Diencephalon (tissue), 1 donor: ENCODE measurements around the gene SELENOP. TPM values are rescaled to one million over a fixed set of nuclear protein-coding genes. Genes with fewer than 3 reads are reported as not detected.

ENCODE experiments used
- total RNA-seq: library from RNA; depleted of rRNA; stranded (reverse); fragments of >200 nt; gene quantifications from one replicate; pipeline ENCODE4 v1.2.3, GENCODE V29; 2014

The SELENOP gene, protein sequence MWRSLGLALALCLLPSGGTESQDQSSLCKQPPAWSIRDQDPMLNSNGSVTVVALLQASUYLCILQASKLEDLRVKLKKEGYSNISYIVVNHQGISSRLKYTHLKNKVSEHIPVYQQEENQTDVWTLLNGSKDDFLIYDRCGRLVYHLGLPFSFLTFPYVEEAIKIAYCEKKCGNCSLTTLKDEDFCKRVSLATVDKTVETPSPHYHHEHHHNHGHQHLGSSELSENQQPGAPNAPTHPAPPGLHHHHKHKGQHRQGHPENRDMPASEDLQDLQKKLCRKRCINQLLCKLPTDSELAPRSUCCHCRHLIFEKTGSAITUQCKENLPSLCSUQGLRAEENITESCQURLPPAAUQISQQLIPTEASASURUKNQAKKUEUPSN
- total RNA-seq = 51.7 TPM

DNA sequence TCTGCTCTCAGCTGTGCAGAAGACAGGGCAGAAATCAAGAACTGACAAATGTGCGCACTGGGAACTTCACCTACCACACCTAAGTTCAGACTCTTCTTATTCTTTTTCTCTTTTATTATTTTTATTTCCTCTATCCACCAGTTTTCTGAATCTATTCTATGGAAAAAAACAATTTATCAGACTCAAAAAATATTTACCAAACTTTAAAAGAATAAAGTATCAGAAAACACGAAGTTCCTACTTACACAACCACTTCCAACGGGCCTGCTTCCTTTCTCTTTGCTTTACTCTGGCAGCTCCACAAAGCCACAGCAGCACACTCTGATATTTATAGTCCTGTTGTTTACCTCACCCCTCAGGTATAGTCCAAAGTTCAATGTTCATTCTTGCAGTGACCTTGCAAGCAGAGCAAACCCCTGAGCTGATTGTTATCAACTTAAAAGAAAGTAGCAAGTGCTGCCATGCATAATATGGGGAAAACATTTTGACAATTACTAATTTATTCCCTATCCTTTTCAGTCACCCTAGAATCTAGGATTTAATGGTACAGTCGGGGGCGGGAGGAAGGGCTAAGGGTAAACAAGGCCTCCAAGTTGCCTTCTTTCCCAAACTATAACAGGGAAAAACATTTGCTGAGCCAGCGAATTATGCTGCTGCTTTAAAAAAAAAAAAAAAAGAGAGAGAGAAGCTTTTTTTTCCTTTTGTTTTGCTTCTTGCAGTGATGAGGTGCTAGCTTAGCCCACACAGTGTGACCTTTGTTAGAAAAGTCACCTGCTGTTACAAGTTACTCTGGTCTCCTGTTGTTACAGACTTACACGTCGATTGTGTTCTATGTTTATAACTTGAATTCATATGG, at the start of gene SELENOP:
Gene SELENOP, minus strand, starts transcription at position 302 of the 856 bp plus-strand sequence. CDS start 3,539 bp downstream, outside the sequence.

GRCh38 chr5:42756606-42757601, 54.8 kb downstream of the SELENOP start, which contains the start of gene CCDC152:
CCDC152 (plus strand) TSS chr5:42756818; CDS start chr5:42759122, 2,304 bp downstream.

Other genes with a start within 250 kb of the SELENOP start
- gene CCDC152, start 55.1 kb downstream of the SELENOP start, total RNA-seq = 14.1 TPM
- 1.6 TPM for gene ANXA2R, start 228.4 kb upstream of the SELENOP start, total RNA-seq